GM12878 (cell line): ENCODE measurements around the gene HTRA3. TPM values are rescaled to one million over a fixed set of nuclear protein-coding genes. Genes with fewer than 3 reads are reported as not detected.

Source experiments
- ATAC-seq: fragments of 200-7000 bp; cut with Tn5 transposase; 3 replicates; pipeline ENCODE4 v1.9.1; 2020; ENCODE audit warnings: mild to moderate bottlenecking, moderate library complexity
- BruUV-seq: library from RNA; stranded (reverse); fragments of 400-500 nt; replicated peaks from 2 replicates; lab custom pipeline; 2021; lab: Mats Ljungman, UMichigan
- CTCF ChIA-PET: fragments of 300-600 bp; sonication (Branson Sonifier 250); formaldehyde crosslinking; extraction: SDS; loops from one replicate; lab custom pipeline; 2021; ENCODE audit warnings: inconsistent platforms; lab: Yijun Ruan, JAX
- POLR2A ChIA-PET: fragments of 350-600 bp; formaldehyde crosslinking; extraction: SDS; loops from one replicate; lab custom pipeline; 2021; ENCODE audit warnings: inconsistent platforms; lab: Charles Lee
- RAD21 ChIA-PET: fragments of 300-600 bp; sonication (Branson Sonifier 250); formaldehyde crosslinking; loops from one replicate; lab custom pipeline; 2023; ENCODE audit warnings: antibody characterized with exemption; ENCODE audit not compliant: unreplicated experiment; lab: Charles Lee
- SMC1A ChIA-PET: fragments of 300-600 bp; sonication (Branson Sonifier 250); formaldehyde crosslinking; loops from one replicate; lab custom pipeline; 2023; ENCODE audit not compliant: unreplicated experiment, uncharacterized antibody; lab: Charles Lee
- DNase-seq: peaks from one replicate; pipeline ENCODE4 v3.0.0-alpha.2; 2011; ENCODE audit warnings: low read depth, low spot score
- FAIRE-seq: peaks from 3 replicates; lab custom pipeline; 2011; peaks lifted over from hg19 to GRCh38; lab: Jason Lieb, UNC
- H2AFZ ChIP-seq: 2 replicates; pipeline ENCODE4 v1.6.0; 2011; ENCODE audit warnings: low read depth, low read length, control low read depth; ENCODE audit not compliant: control insufficient read depth
- H3K27ac ChIP-seq: 2 replicates; pipeline ENCODE4 v1.5.1; 2011; ENCODE audit warnings: control low read depth; ENCODE audit not compliant: control insufficient read depth, insufficient read depth
- H3K27me3 ChIP-seq, 2 experiments: replicated peaks in 1 of 2; 2 replicates each; pipeline versions ENCODE4 v1.6.0 to v1.6.1; 2011; ENCODE audit warnings: low read length in 1 of 2; ENCODE audit not compliant: control insufficient read depth in 2 of 2, insufficient read depth in 2 of 2
- H3K36me3 ChIP-seq, 2 experiments: 2 replicates each; pipeline ENCODE4 v1.5.1; 2011; ENCODE audit warnings: low read length in 1 of 2; ENCODE audit not compliant: control insufficient read depth in 2 of 2, insufficient read depth in 2 of 2
- H3K4me1 ChIP-seq: 2 replicates; pipeline ENCODE4 v1.6.1; 2011; ENCODE audit warnings: mild to moderate bottlenecking, low read length, moderate library complexity, mixed read lengths; ENCODE audit not compliant: control insufficient read depth, insufficient read depth
- H3K4me2 ChIP-seq: 2 replicates; pipeline ENCODE4 v1.6.0; 2011; ENCODE audit warnings: control low read depth; ENCODE audit not compliant: control insufficient read depth, insufficient read depth
- H3K4me3 ChIP-seq: fragments of 200-600 bp; sonication (generic); 2 replicates; pipeline ENCODE4 v1.5.1; 2016
- H3K79me2 ChIP-seq: 2 replicates; pipeline ENCODE4 v1.6.0; 2011; ENCODE audit warnings: low read length; ENCODE audit not compliant: control insufficient read depth, insufficient read depth
- H3K9ac ChIP-seq: 2 replicates; pipeline ENCODE4 v1.8.0; 2011; ENCODE audit warnings: low read length, control low read depth, mixed read lengths; ENCODE audit not compliant: control insufficient read depth, insufficient read depth
- H3K9me3 ChIP-seq: replicated peaks from 3 replicates; pipeline ENCODE4 v1.5.1; 2011; ENCODE audit warnings: mild to moderate bottlenecking, low read length; ENCODE audit not compliant: control insufficient read depth, insufficient read depth
- H4K20me1 ChIP-seq: 2 replicates; pipeline ENCODE4 v1.6.0; 2011; ENCODE audit not compliant: control insufficient read depth, insufficient read depth
- BCL11A ChIP-seq: IDR thresholded peaks from 2 replicates; pipeline ENCODE4 v1.6.1; 2011; ENCODE audit warnings: low read depth, low read length
- BMI1 ChIP-seq: fragments of 450-650 bp; IDR thresholded peaks from 2 replicates; pipeline ENCODE4 v1.6.1; 2016; ENCODE audit warnings: mild to moderate bottlenecking, moderate library complexity, borderline replicate concordance
- GATAD2B ChIP-seq: fragments of 450-650 bp; conservative IDR thresholded peaks from 2 replicates; pipeline ENCODE4 v1.6.1; 2017; ENCODE audit warnings: low read depth, mild to moderate bottlenecking, moderate library complexity
- IRF4 ChIP-seq: IDR thresholded peaks from 2 replicates; pipeline ENCODE4 v1.6.1; 2011; ENCODE audit warnings: low read depth, low read length
- NBN ChIP-seq: fragments of 450-650 bp; IDR thresholded peaks from 2 replicates; pipeline ENCODE4 v1.6.1; 2016
- NFYB ChIP-seq: IDR thresholded peaks from 2 replicates; pipeline ENCODE4 v1.6.1; 2011; ENCODE audit warnings: low read depth, mild to moderate bottlenecking, low read length, improper control_type of control experiment, moderate library complexity; ENCODE audit not compliant: insufficient read depth
- RAD51 ChIP-seq: fragments of 450-650 bp; IDR thresholded peaks from 2 replicates; pipeline ENCODE4 v1.6.1; 2016; ENCODE audit warnings: moderate library complexity, mild to moderate bottlenecking, inconsistent platforms
- SIN3A ChIP-seq: IDR thresholded peaks from 2 replicates; pipeline ENCODE4 v1.6.1; 2012; ENCODE audit warnings: low read depth, low read length, improper control_type of control experiment
- SP1 ChIP-seq: IDR thresholded peaks from one replicate; pipeline ENCODE4 v1.6.1; 2011; ENCODE audit warnings: low read depth, low read length
- SRF ChIP-seq, 2 experiments: IDR thresholded peaks; 2 replicates each; pipeline ENCODE4 v1.6.1; 2011; ENCODE audit warnings: low read depth in 2 of 2, low read length in 2 of 2, mild to moderate bottlenecking in 1 of 2, moderate library complexity in 1 of 2
- TARDBP ChIP-seq: IDR thresholded peaks from 2 replicates; pipeline ENCODE4 v1.6.1; 2016; ENCODE audit warnings: borderline replicate concordance
- ZBTB33 ChIP-seq: fragments of 450-650 bp; IDR thresholded peaks from 2 replicates; pipeline ENCODE4 v1.6.1; 2017; ENCODE audit warnings: mild to moderate bottlenecking
- WGBS: methylation state at CpG from one replicate; pipeline ENCODE4 v1.1.6; 2016; ENCODE audit warnings: low lambda C conversion rate; ENCODE audit not compliant: insufficient replicate concordance, insufficient coverage; ENCODE audit errors: missing lambda C conversion rate; 5-methylcytosine and 5-hydroxymethylcytosine counted together
- in situ Hi-C: fragments of 300-500 bp; cut with MboI; formaldehyde crosslinking; loops from 9 replicates; pipeline ENCODE4 v1.14.3; 2018; ENCODE audit warnings: mixed read lengths
- intact Hi-C: fragments of 100-400 bp; cut with micrococcal nuclease; formaldehyde crosslinking; loops from one replicate; pipeline ENCODE4 v1.14.2; 2022; ENCODE audit not compliant: unreplicated experiment
- polyA plus RNA-seq, 11 experiments: library from polyadenylated mRNA; depleted of rRNA in 4 of 11; unstranded in 6 of 11; stranded (reverse) in 5 of 11; fragments of >200 nt; fragmentation: Nextera tagmentation in 4 of 11; fragmentation: Illumina TruSeq in 1 of 11; extraction: Ambion mirVana in 4 of 11; extraction: Trizol in 1 of 11; gene quantifications; 1 replicate in 1 of 11; 2 replicates in 10 of 11; pipeline versions ENCODE4 v1.2.1 to v1.2.3, GENCODE V29; 2011 to 2016; ENCODE audit warnings: inconsistent platforms in 2 of 11, missing spikeins in 2 of 11, low read depth in 1 of 11
- total RNA-seq, 4 experiments: library from RNA; depleted of rRNA in 3 of 4; stranded (reverse); fragments of >200 nt in 3 of 4; fragmentation: Illumina TruSeq in 1 of 4; extraction: Trizol in 1 of 4; gene quantifications; 2 replicates each; pipeline versions ENCODE4 v1.2.1 to v1.2.3, GENCODE V29; 2013 to 2021

Gene HTRA3
- total and polyA plus RNA-seq, 10 of the 15 experiments (the other 5 are each of a cell fraction or from before 2014, with no cell fraction given), result 0.04 to 1.2 (median 0.08) TPM; not detected in 7

GRCh38 chr4:8330821-8331574, 61.4 kb downstream of the HTRA3 start:
- DNase-seq, result no peak
- SMC1A ChIA-PET, result no interaction called here
- in situ Hi-C loops (no loop called here), intact Hi-C loops (no loop called here)
- no peak for TF ChIP-seq IRF4
- TF ChIP-seq NBN, result no peak
- TF ChIP-seq SP1, result no peak
- no peak for TF ChIP-seq NFYB
- no peak for TF ChIP-seq BCL11A
- no peak for TF ChIP-seq SIN3A
- no peak for TF ChIP-seq RAD51
- no peak for TF ChIP-seq ZBTB33
- no peak for TF ChIP-seq SRF (IDR thresholded peaks at IDR 0.05; ENCODE audit: low read depth in 2 of 2, low read length in 2 of 2)
- TF ChIP-seq GATAD2B, result no peak
- no peak for TF ChIP-seq BMI1
- TF ChIP-seq TARDBP, result no peak
- H3K79me2 ChIP-seq, result no peaks in the 10 kb centered on the region
- ATAC-seq, result no peak
- CTCF ChIA-PET, result no interaction called here
- RAD21 ChIA-PET, result interaction anchor here (0.6 kb wide), 1 partner anchor 236 kb away, joined by 4 read pairs; no protein-coding TSS in a partner anchor
- H4K20me1 ChIP-seq, result no peaks in the 10 kb centered on the region
- BruUV-seq, result no TSS peak
- H3K9ac ChIP-seq, result no peak overlapping the region
- peaks cover 0 to 5% of the 10 kb centered on the region in 2 experiments; a peak in 1 of 4 replicates for H3K27me3 ChIP-seq
- no peaks in the 10 kb centered on the region for H3K36me3 ChIP-seq
- H3K9me3 ChIP-seq, result no peaks in the 10 kb centered on the region; the same call in 1 of the 3 replicates
- no peak overlapping the region for H3K4me2 ChIP-seq
- no peak overlapping the region for H2AFZ ChIP-seq
- no peak overlapping the region for H3K27ac ChIP-seq
- 19% methylated on average over 15 of the region's 15 CpGs for WGBS
- no peak overlapping the region for H3K4me3 ChIP-seq
- no peak for FAIRE-seq
- POLR2A ChIA-PET, result no interaction called here
- no peaks in the 10 kb centered on the region for H3K4me1 ChIP-seq
